PC-9 (cell line): ENCODE results near the gene EDARADD. TPM values are rescaled to one million over a fixed set of nuclear protein-coding genes. Genes with fewer than 3 reads are reported as not detected.
A peak's percentile ranks its signal among the peaks of the same experiment; 100 is the strongest.

ENCODE experiments used
- BruUV-seq: library from RNA; stranded (reverse); fragments of 400-500 nt; replicated peaks from 2 replicates; lab custom pipeline; 2021; lab: Mats Ljungman, UMichigan
- CTCF ChIA-PET: fragments of 300-600 bp; sonication (Branson Sonifier 250); formaldehyde crosslinking; loops from one replicate; lab custom pipeline; 2022; ENCODE audit warnings: antibody characterized with exemption; lab: Charles Lee
- POLR2A ChIA-PET: fragments of 300-600 bp; sonication (Branson Sonifier 250); formaldehyde crosslinking; loops from one replicate; lab custom pipeline; 2022; ENCODE audit warnings: antibody characterized with exemption; ENCODE audit not compliant: unreplicated experiment; lab: Charles Lee
- DNase-seq, 2 experiments: peaks; one replicate each; pipeline versions ENCODE4 v3.0.0 to v3.0.0-alpha.2; 2015 to 2022; ENCODE audit warnings: mixed read lengths in 1 of 2
- H2AFZ ChIP-seq: fragments of 200-600 bp; sonication (generic); 2 replicates; pipeline ENCODE4 v1.8.1; 2017; ENCODE audit warnings: antibody characterized with exemption
- H3F3A ChIP-seq: fragments of 200-600 bp; sonication (generic); 2 replicates; pipeline ENCODE4 v1.8.1; 2017; ENCODE audit warnings: antibody characterized with exemption, mild to moderate bottlenecking, low read depth; ENCODE audit not compliant: insufficient read depth
- H3K27ac ChIP-seq: fragments of 200-600 bp; sonication (generic); 2 replicates; pipeline ENCODE4 v1.6.1; 2016; ENCODE audit warnings: mixed run types
- H3K27me3 ChIP-seq: fragments of 200-600 bp; sonication (generic); 2 replicates; pipeline ENCODE4 v1.6.1; 2016; ENCODE audit warnings: low read depth, mixed run types; ENCODE audit not compliant: insufficient read depth
- H3K36me3 ChIP-seq: fragments of 200-600 bp; sonication (generic); 2 replicates; pipeline ENCODE4 v1.6.1; 2016; ENCODE audit warnings: low read depth, mixed run types
- H3K4me1 ChIP-seq: fragments of 200-600 bp; sonication (generic); replicated peaks from 2 replicates; pipeline ENCODE4 v1.6.1; 2016; ENCODE audit warnings: mixed run types; ENCODE audit not compliant: insufficient read depth
- H3K4me2 ChIP-seq: fragments of 200-600 bp; sonication (generic); 2 replicates; pipeline ENCODE4 v1.6.1; 2017; ENCODE audit warnings: mixed run types
- H3K4me3 ChIP-seq: fragments of 200-600 bp; sonication (generic); 2 replicates; pipeline ENCODE4 v1.6.1; 2016; ENCODE audit warnings: mixed run types
- H3K79me2 ChIP-seq: fragments of 200-600 bp; sonication (generic); 2 replicates; pipeline ENCODE4 v1.6.1; 2017; ENCODE audit warnings: low read depth, mixed run types
- H3K9me2 ChIP-seq: fragments of 200-600 bp; sonication (generic); 2 replicates; pipeline ENCODE4 v1.8.1; 2017; ENCODE audit warnings: mild to moderate bottlenecking; ENCODE audit not compliant: insufficient read depth
- H3K9me3 ChIP-seq: fragments of 200-600 bp; sonication (generic); 2 replicates; pipeline ENCODE4 v1.8.1; 2016; ENCODE audit warnings: low read depth; ENCODE audit not compliant: insufficient read depth
- H4K20me1 ChIP-seq: fragments of 200-600 bp; sonication (generic); 2 replicates; pipeline ENCODE4 v1.8.1; 2017; ENCODE audit not compliant: insufficient read depth
- EZH2 ChIP-seq: fragments of 200-600 bp; sonication (generic); IDR thresholded peaks from 2 replicates; pipeline ENCODE4 v1.8.0; 2017; ENCODE audit warnings: antibody characterized with exemption, low read depth
- intact Hi-C: fragments of 100-400 bp; cut with micrococcal nuclease; formaldehyde crosslinking; loops from one replicate; pipeline ENCODE4 v1.10.0; 2022; ENCODE audit not compliant: unreplicated experiment
- total RNA-seq: library from RNA; stranded (reverse); gene quantifications from 2 replicates; pipeline ENCODE4 v1.2.3, GENCODE V29; 2021
- TF ChIP-seq, protein P1 (sequence below): fragments of 200-600 bp; sonication (generic); conservative IDR thresholded peaks from 2 replicates; pipeline ENCODE4 v1.6.1; 2017; ENCODE audit warnings: mixed run types, antibody characterized with exemption, mild to moderate bottlenecking, moderate library complexity

Gene EDARADD
- total RNA-seq, 1 experiment from 2014 or later, result not detected

DNA sequence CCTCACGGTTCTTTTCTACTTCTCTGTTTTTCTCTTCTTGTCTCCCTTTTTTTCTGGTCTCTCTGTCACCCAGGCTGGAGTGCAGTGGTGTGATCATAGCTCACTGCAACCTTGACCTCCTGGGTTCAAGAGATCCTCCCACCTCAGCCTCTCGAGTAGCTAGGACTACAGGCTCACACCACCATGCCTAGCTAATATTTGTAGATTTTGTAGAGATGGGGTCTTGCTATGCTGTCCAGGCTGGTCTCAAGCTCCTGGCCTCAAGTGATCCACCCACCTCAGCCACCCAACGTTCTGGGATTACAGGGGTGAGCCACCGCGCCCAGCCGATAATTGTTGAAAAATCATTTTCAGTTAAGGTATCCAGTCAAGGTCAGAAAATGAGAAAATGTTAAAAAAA is 103.8 kb downstream of the EDARADD start:
- H3K4me1 ChIP-seq, result peaks cover 41% of the 10 kb centered on the region
- ChIA-PET POLR2A (interaction anchor here (0.6 kb wide), 1 partner anchor 288 kb away, joined by 4 read pairs; no protein-coding TSS in a partner anchor), CTCF (no interaction called here)
- no peak overlapping the region for H2AFZ ChIP-seq
- no peaks in the 10 kb centered on the region for H3K9me2 ChIP-seq
- H3K27ac ChIP-seq, result no peak overlapping the region
- H3K4me2 ChIP-seq, result no peak overlapping the region
- no peak for DNase-seq
- H3K36me3 ChIP-seq, result no peaks in the 10 kb centered on the region
- no TSS peak for BruUV-seq
- H3K9me3 ChIP-seq, result no peaks in the 10 kb centered on the region
- H3F3A ChIP-seq, result peaks cover 23% of the 10 kb centered on the region
- no peak overlapping the region for H3K4me3 ChIP-seq
- H3K27me3 ChIP-seq, result no peaks in the 10 kb centered on the region
- no peaks in the 10 kb centered on the region for H3K79me2 ChIP-seq
- H4K20me1 ChIP-seq, result no peaks in the 10 kb centered on the region
- TF ChIP-seq, protein P1, sequence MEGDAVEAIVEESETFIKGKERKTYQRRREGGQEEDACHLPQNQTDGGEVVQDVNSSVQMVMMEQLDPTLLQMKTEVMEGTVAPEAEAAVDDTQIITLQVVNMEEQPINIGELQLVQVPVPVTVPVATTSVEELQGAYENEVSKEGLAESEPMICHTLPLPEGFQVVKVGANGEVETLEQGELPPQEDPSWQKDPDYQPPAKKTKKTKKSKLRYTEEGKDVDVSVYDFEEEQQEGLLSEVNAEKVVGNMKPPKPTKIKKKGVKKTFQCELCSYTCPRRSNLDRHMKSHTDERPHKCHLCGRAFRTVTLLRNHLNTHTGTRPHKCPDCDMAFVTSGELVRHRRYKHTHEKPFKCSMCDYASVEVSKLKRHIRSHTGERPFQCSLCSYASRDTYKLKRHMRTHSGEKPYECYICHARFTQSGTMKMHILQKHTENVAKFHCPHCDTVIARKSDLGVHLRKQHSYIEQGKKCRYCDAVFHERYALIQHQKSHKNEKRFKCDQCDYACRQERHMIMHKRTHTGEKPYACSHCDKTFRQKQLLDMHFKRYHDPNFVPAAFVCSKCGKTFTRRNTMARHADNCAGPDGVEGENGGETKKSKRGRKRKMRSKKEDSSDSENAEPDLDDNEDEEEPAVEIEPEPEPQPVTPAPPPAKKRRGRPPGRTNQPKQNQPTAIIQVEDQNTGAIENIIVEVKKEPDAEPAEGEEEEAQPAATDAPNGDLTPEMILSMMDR, result no peak
- no peak for TF ChIP-seq EZH2
- intact Hi-C loops, result no loop called here

DNA sequence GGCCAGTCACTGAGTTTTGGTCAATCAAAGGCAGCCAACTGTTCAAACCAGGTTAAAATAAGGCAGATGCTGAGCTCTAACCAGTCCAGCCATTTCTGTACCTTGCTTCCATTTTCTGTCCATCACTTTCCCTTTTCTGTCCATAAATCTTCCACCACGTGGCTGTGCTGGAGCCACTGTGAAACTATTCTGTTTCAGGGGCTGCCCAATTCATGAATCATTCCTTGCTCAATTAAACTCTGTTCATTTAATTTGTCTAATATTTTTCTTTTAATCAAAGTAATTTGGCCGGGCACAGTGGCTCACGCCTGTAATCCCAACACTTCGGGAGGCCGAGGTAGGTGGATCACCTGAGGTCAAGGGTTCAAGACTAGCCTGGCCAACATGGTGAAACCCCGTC is 107.0 kb downstream of the EDARADD start:
- Histone ChIP-seq H4K20me1 (no peaks in the 10 kb centered on the region), H3K4me3 (no peak overlapping the region), H2AFZ (no peak overlapping the region), H3K36me3 (no peaks in the 10 kb centered on the region), H3K27ac (peak overlapping the region; percentile 96; the same call in 1 of the 2 replicates), H3F3A (peaks cover 26% of the 10 kb centered on the region), H3K79me2 (no peaks in the 10 kb centered on the region), H3K9me3 (no peaks in the 10 kb centered on the region), H3K4me1 (peaks cover 45% of the 10 kb centered on the region), H3K27me3 (no peaks in the 10 kb centered on the region), H3K9me2 (no peaks in the 10 kb centered on the region), H3K4me2 (no peak overlapping the region)
- BruUV-seq, result no TSS peak
- POLR2A ChIA-PET, result no interaction called here
- intact Hi-C loops, result no loop called here
- TF ChIP-seq, protein P1, result no peak
- TF ChIP-seq EZH2, result no peak
- CTCF ChIA-PET, result no interaction called here
- DNase-seq, result no peak

DNA sequence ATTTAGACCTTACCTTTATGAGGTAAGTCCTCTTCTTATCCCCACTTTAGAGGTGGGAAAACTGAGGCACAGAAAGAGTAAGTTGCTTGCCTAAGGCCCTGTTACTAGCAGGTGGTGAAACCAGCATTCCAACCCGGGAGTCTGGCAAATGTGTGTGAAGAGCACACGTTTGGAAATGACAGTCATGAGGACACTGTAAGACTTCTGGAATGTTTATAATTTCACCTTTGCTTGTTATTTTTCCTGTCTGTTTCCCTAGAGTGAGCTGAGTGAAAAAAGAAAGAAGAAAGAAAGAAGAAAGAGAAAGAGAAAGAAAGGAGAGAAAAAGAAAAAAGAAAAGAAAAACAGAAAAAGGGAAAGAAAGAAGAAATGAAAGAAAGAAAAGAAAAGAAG is 108.5 kb downstream of the EDARADD start:
- POLR2A ChIA-PET, result interaction anchor here (0.5 to 0.8 kb wide), 5 partner anchors 13 to 570 kb away, joined by 3 to 6 read pairs (median 4); no protein-coding TSS in a partner anchor

More for the DNA sequence above, 108.5 kb downstream of the EDARADD start:
- Histone ChIP-seq H3K27ac (peak overlapping the region; percentile 96), H3F3A (peaks cover 33% of the 10 kb centered on the region), H3K9me2 (no peaks in the 10 kb centered on the region), H3K9me3 (no peaks in the 10 kb centered on the region), H3K36me3 (no peaks in the 10 kb centered on the region), H4K20me1 (no peaks in the 10 kb centered on the region), H3K27me3 (no peaks in the 10 kb centered on the region), H3K4me3 (peak overlapping the region; percentile 37; the same call in 1 of the 2 replicates), H2AFZ (no peak overlapping the region), H3K4me1 (peaks cover 50% of the 10 kb centered on the region), H3K79me2 (no peaks in the 10 kb centered on the region), H3K4me2 (peak overlapping the region; percentile 68)
- CTCF ChIA-PET, result interaction anchor here (0.6 to 1.0 kb wide), 3 partner anchors 15 to 263 kb away, joined by 3 to 20 read pairs (median 4); no protein-coding TSS in a partner anchor
- no TSS peak for BruUV-seq
- TF ChIP-seq, protein P1, result no peak
- no peak for TF ChIP-seq EZH2
- peak; percentile 51 to 97 for DNase-seq
- intact Hi-C loops, result no loop called here
